GM19324 (cell line): ENCODE measurements around the gene APOE.
"Not testable (repeated sequence)": the region's sequence is repeated elsewhere in the genome, so short reads cannot be mapped to it uniquely, and the experiment has no call there.

Experiments
- ATAC-seq: cut with Tn5 transposase; IDR thresholded peaks from one replicate; pipeline ENCODE4 v1.9.1; 2021; ENCODE audit warnings: mild to moderate bottlenecking, moderate library complexity; ENCODE audit not compliant: unreplicated experiment, low FRiP score

APOE gene

DNA sequence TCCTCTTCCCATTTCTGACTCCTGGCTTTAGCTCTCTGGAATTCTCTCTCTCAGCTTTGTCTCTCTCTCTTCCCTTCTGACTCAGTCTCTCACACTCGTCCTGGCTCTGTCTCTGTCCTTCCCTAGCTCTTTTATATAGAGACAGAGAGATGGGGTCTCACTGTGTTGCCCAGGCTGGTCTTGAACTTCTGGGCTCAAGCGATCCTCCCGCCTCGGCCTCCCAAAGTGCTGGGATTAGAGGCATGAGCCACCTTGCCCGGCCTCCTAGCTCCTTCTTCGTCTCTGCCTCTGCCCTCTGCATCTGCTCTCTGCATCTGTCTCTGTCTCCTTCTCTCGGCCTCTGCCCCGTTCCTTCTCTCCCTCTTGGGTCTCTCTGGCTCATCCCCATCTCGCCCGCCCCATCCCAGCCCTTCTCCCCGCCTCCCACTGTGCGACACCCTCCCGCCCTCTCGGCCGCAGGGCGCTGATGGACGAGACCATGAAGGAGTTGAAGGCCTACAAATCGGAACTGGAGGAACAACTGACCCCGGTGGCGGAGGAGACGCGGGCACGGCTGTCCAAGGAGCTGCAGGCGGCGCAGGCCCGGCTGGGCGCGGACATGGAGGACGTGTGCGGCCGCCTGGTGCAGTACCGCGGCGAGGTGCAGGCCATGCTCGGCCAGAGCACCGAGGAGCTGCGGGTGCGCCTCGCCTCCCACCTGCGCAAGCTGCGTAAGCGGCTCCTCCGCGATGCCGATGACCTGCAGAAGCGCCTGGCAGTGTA is 2.7 kb downstream of the APOE start:
- no peak for ATAC-seq

DNA sequence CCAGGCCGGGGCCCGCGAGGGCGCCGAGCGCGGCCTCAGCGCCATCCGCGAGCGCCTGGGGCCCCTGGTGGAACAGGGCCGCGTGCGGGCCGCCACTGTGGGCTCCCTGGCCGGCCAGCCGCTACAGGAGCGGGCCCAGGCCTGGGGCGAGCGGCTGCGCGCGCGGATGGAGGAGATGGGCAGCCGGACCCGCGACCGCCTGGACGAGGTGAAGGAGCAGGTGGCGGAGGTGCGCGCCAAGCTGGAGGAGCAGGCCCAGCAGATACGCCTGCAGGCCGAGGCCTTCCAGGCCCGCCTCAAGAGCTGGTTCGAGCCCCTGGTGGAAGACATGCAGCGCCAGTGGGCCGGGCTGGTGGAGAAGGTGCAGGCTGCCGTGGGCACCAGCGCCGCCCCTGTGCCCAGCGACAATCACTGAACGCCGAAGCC is 3.3 kb downstream of the APOE start:
- ATAC-seq = no peak

DNA sequence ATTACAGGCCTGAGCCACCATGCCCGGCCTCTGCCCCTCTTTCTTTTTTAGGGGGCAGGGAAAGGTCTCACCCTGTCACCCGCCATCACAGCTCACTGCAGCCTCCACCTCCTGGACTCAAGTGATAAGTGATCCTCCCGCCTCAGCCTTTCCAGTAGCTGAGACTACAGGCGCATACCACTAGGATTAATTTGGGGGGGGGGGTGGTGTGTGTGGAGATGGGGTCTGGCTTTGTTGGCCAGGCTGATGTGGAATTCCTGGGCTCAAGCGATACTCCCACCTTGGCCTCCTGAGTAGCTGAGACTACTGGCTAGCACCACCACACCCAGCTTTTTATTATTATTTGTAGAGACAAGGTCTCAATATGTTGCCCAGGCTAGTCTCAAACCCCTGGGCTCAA is 4.2 kb downstream of the APOE start:
- no peak for ATAC-seq

DNA sequence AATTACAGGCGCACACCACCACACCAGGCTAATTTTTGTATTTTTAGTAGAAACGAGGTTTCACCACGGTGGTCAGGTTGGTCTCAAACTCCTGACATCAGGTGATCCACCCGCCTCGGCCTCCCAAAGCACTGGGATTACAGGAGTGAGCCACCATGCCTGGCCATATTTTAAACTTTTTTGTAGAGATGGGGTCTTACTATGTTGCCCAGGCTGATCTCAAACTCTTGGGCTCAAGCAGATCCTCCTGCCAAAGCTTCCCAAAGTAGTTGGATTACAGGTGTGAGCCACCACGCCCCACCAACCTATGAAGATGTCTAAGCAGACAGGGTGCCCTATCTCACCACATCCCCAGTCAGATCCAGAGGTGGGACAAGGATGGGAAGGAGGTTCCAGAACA is 6.3 kb downstream of the APOE start:
- ATAC-seq = not testable (repeated sequence)

DNA sequence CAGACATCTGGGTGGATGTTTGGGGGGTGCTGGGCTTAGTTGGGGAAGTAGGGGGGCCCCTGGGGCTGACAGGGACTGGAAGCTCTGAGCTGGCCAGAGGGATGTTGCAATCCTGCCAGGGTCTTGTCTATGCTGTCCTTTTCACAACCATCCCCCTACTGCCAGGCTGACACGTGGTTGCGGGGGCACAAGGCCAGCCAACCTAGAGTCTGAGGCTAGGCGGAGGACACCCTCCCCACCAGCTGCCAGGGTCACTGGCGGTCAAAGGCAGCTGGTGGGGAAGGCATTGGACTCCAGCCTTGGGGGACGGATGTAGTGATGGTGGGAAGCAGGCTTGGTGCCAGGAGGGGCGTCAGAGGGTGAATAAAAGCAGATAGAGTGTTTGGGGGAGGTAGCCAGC is 7.3 kb downstream of the APOE start:
- no peak for ATAC-seq

DNA sequence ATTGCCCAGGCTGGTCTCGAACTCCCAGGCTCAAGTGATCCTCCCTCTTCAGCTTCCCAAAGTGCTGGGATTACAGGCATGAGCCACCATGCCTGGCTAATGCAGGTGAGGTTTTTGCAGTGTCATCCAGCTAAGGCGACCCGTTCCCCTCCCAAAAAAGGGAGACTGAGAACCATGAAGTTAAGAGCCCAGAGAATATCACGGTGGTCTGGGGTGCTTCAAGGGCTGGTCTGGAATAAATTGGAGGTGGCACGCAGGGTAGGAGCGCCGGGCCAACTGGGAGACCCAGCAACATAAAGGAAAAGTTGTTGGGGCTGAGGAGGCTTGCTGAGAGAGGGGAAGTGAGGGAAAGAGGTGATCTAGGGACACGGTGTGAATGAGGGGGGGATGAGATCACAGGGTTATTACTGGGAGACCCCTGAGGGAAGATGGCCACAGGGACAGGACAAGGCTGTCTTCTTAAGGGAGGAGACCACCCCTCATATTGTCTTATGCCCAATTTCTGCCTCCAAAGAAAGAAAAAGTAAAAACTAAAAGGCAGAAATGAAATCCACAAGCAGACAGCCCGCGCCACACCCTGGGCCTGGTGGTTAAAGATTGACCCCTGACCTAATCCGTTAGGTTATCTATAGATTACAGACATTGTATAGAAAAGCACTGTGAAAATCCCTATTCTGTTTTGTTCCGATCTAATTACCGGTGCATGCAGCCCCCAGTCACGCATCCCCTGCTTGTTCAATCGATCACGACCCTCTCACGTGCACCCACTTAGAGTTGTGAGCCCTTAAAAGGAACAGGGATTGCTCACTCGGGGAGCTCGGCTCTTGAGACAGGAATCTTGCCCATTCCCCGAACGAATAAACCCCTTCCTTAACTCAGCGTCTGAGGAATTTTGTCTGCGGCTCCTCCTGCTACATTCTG is 8.2 kb downstream of the APOE start:
- not testable (repeated sequence) for ATAC-seq

DNA sequence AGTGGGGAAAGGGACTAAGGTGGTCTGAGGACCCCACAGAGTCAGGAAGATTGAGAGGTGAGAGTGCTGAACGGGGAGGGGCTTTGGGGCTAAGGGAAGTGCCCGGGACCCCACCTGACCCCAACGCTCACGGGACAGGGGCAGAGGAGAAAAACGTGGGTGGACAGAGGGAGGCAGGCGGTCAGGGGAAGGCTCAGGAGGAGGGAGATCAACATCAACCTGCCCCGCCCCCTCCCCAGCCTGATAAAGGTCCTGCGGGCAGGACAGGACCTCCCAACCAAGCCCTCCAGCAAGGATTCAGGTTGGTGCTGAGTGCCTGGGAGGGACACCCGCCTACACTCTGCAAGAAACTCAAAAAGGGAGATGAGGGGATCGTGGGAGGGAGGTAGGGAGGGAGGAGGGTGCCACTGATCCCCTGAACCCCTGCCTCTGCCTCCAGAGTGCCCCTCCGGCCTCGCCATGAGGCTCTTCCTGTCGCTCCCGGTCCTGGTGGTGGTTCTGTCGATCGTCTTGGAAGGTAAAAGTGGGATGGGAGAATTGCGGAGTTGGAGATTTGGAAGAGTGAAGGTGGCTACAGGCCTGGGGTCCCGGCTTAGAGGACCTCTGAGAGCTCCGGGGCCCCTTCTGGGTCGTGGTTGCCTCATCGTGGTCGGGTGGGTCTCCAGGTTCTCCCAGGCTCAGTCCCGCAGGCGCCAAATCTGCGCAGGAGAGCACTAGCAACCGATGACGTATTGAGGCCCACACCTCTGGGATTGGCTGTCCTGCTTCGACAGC is 9.0 kb downstream of the APOE start, which contains the start of gene APOC1:
Gene APOC1 (plus strand): TSS at position 176 of the 774 bp plus-strand sequence. CDS start 284 bp downstream, at position 460.
- peak; percentile 88 for ATAC-seq

DNA sequence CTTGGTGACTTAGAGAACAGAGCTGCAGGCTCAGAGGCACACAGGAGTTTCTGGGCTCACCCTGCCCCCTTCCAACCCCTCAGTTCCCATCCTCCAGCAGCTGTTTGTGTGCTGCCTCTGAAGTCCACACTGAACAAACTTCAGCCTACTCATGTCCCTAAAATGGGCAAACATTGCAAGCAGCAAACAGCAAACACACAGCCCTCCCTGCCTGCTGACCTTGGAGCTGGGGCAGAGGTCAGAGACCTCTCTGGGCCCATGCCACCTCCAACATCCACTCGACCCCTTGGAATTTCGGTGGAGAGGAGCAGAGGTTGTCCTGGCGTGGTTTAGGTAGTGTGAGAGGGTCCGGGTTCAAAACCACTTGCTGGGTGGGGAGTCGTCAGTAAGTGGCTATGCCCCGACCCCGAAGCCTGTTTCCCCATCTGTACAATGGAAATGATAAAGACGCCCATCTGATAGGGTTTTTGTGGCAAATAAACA is 18.7 kb downstream of the APOE start:
- ATAC-seq = no peak

DNA sequence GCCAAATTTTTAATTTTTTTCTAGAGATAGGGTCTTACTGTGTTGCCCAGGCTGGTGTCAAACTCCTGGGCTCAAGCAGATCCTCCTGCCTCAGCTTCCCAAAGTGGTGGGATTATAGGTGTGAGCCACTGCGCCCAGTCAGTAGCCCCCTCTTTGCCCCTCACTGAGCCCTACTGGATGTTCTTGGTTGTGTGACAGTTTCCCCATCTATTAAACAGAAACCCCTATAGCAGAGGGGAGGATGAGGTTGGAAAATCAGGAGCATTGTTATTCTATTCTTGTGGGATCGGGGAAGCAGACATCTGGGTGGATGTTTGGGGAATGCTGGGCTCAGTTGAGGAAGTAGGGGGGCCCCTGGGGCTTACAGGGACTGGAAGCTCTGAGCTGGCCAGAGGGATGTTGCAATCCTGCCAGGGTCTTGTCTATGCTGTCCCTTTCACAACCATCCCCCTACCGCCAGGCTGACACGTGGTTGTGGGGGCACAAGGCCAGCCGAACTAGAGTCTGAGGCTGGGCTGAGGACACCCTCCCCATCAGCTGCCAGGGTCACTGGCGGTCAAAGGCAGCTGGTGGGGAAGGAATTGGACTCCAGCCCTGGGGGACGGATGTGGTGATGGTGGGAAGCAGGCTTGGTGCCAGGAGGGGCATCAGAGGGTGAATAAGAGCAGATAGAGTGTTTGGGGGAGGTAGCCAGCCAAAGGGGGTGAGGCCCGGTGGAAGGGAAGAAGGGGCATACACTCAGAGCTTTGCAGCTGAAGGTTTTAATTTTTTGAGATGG is 19.7 kb downstream of the APOE start:
- ATAC-seq = no peak

DNA sequence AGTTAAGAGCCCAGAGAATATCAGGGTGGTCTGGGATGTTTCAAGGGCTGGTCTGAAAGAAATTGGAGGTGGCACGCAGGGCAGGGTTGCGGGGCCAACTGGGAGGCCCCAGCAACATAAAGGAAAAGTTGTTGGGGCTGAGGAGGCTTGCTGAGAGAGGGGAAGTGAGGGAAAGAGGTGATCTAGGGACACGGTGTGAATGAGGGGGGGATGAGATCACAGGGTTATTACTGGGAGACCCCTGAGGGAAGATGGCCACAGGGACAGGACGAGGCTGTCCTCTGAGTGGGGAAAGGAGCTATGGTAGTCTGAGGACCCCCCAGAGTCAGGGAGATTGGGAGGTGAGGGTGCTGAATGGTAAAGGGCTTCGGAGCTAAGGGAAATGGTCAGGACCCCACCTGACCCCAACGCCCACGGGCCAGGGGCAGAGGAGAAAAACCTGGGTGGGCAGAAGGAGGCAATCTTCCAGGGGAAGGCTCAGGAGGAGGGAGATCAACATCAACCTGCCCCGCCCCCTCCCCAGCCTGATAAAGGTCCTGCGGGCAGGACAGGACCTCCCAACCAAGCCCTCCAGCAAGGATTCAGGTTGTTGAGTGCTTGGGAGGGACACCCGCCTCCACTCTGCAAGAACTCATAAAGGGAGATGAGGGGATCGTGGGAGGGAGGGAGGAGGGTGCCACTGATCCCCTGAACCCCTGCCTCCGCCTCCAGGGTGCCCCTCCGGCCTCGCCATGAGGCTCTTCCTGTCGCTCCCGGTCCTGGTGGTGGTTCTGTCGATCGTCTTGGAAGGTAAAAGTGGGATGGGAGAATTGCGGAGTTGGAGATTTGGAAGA is 20.9 kb downstream of the APOE start:
- ATAC-seq = not testable (repeated sequence)

DNA sequence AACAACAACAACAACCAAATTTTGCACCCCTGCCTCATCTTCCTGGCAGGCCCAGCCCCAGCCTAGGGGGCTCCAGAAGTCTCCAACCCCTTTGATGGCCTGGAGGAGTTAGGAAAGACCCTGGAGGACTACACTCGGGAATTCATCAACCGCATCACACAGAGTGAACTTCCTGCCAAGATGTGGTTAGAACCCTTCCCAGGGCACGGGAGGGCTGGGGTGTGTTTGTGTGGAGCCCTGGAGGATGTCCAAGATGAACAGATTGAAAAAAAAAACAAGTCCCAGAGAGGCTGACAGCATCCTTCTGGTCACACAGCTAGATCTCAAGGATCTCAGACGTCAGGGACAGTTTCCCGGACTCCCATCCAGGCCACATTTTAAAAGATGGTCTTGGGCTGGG is 22.1 kb downstream of the APOE start:
- ATAC-seq = no peak

DNA sequence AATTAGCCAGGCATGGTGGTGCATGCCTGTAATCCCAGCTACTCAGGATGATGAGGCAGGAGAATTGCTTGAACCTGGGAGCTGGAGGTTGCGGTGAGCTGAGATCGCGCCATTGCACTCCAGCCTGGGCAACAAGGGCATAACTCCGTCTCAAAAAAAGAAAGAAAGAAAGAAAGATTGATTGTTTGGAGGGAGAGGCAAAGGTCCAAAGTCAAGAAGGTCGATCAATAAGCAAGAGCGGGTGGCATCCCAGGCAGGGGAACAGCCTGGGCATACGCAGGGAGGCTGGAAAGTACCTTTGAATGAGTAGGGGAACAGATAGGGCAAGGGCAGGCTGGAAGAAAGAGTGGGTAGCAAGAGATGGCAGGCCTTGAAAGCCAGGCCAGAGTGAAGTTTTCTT is 24.5 kb downstream of the APOE start:
- ATAC-seq = no peak

DNA sequence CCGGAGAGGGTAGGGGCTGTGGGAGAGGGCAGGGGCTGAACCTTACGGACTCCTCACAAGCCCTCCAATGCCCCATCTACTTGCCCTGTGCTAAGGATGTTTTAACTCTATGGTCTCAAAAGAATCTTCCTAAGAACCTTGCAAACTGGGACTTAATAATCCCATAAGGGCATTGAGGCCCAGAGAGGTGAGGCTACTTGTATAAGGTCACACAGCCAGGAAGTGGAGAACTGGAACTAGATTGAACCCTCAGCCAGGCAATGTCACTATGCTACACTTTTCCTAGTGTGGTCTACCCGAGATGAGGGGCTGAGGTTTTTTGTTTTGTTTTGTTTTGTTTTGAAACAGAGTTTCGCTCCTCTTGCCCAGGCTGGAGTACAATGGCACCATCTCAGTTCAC is 25.9 kb downstream of the APOE start:
- ATAC-seq = no peak

DNA sequence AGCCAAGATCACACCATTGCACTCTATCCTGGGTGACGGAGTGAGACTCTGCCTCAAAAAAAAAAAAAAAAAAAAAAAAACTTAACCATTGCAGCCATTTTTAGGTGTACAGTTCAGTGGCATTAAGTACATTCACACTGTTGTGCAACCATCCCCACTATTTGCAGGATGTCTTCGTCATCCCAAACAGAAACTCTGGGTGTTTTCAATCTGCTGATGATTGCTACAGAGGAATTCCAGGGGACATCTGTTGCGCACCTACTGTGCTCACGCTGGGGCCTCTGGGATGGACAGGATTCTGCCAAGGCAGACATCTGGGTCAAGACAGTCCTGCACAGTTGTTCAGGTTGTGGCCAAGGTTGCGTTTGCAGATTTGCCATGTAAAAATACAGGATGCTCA is 34.1 kb downstream of the APOE start:
- ATAC-seq = no peak

DNA sequence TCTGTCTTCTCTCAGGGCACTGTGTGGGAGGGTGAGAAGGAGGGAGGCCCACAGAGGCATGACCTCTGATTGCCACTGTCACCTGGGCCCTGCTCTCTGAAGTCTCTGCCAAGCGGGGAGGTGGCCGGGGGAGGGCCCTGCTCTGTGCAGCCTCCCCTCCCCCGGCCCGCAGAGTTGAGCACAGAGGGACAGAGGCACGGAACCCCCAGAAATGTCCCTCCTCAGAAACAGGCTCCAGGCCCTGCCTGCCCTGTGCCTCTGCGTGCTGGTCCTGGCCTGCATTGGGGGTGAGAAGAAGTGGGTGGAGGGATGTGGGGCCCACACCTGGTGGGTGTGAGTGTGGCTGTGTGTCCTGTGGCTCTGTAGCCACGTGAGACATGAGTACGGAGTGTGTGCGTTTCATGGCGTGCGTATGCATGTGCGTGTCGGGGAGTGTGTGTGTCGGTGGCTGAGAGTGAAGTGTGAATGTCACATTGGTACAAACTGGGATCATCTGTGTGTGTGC is 36.5 kb downstream of the APOE start, which contains the start of gene APOC4:
Gene APOC4 (plus strand): TSS at position 171 of the 505 bp plus-strand sequence. CDS start 41 bp downstream, at position 212.
- ATAC-seq = no peak

DNA sequence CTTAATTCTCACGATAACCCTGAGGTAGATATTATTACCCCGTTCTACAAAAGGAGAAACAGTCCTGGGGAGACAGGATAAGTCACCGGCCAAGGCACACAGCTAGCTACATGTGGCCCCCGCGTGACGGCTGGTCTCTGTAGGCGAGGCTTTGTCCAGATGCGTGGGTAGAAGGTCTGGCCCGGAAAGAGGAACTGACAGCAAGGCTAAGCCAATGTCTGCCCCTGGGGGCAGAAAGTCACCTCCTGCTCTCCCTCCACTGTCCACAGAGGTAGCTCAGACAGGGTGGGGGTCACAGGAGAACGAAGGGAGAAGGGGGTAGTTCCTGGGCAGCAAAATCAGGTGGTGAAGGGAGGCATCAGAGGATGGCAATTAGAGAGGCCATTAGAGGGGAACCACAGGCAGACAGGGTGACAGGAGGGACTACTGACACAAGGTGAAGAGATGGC is 38.2 kb downstream of the APOE start:
- ATAC-seq = no peak

DNA sequence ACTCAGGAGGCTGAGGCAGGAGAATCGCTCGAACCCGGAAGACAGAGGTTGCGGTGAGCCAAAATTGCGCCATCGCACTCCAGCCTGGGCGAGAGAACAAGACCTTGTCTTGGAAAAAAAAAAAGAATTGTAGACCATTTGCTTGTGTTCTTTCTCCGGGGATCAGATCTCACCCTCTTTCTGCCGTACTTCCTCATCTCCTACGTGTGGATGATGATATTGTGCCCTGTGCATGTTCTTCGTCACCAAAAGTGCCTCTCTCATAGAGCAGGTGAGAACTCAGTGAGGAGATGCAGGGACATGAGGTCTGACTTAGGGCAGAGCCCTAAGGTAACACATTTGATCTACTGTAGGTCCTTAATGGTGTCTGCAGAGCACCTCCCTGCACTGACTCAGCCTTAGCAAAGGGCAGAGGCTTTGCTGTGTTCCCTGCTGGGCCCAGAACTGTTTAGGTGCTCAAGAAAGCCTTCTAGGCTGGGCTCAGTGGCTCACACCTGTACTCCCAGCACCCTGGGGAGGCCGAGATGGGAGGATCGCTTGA is 41.5 kb downstream of the APOE start:
- ATAC-seq = no peak

DNA sequence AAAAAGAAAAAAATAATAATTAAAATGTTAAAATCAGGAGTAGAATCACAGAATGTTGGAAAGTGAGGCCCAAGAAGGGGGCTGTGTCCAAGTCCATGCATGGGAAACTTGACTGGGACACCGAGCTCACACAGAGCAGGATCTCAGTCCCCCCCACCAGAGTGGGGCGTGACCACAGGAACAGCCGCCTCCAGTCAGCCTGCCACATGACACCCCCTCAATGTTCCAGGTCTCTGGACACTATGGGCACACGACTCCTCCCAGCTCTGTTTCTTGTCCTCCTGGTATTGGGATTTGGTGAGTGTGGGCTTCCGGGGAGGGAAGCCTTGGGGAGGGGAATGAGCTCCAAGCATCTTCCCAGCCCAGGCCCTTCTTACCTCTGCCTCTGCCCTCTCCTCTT is 42.6 kb downstream of the APOE start:
- ATAC-seq = no peak
